Tongue (tissue), 2 donors: ENCODE results near the gene FRMPD4. TPM values are rescaled to one million over a fixed set of nuclear protein-coding genes. Genes with fewer than 3 reads are reported as not detected.

Source experiments
- DNase-seq: peaks from one replicate; pipeline ENCODE4 v3.0.0-alpha.2; 2015
- total RNA-seq: library from RNA; depleted of rRNA; stranded (reverse); fragments of >200 nt; gene quantifications from one replicate; pipeline ENCODE4 v1.2.3, GENCODE V29; 2014

FRMPD4 gene
- total RNA-seq, 1 donor from 2014 or later, result 0.41 TPM

DNA sequence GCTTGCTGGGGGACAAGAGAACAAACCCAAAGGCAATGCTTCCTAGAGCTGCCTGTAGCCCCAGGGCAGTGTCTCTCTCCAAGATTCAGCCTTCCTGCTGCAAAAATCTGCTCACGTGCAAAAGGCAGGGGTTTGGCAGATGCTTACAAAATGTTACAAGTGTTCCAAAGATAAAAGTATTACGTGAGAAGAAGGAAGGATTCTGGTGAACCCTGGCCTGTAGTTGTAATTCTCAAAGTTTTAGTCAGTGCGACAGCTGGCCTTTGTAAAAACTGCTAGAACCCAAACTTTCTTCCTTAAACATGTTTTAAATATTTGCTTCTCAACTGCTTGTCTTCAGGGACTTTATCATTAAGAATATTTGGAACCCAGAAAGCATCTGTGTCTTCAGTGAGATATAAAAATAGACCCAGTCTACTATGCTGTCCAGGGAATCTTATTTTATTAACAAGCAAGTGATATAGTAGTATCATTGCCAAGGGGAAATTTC lies 232.3 kb downstream of the FRMPD4 start:
- peak; percentile 11 for DNase-seq

DNA sequence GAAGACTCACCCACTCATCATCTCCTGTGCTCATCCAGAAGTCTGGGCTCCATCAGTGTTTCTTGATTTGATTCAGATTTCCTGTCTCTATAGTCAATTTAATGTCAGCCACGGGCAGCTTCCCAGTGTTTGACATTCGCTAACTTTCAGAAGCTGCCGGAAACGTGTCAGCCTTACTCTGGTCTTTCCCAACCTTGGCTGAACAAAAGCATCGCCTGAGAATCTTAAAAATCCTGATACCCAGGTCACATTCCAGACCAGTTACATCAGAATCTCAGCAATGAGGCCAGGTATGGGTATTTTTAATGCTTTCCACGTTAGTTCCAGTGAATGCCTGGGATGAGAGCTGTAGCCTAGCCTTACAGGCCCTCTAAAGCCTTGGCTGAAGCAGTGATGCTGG lies 233.8 kb downstream of the FRMPD4 start:
- DNase-seq, result peak; percentile 1

DNA sequence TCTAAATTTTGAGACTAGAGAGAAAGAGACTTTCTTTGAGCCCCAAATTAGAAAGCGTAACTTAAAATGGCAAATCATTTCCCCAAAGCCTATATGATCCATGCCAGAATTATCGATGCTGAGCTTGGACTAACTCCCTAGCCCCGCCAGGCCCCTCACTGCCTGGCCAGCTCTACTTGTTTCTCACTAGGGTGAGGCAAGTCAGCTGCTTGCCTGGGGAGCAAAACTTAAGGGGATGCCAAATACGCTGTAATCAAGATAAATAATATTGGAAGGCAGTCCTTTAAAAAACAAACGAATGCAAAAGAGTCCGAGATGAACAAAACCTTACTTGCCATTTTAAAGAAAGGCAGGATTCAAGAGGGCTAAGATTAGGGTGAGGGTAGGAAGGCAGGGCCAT lies 236.0 kb downstream of the FRMPD4 start:
- DNase-seq, result no peak

DNA sequence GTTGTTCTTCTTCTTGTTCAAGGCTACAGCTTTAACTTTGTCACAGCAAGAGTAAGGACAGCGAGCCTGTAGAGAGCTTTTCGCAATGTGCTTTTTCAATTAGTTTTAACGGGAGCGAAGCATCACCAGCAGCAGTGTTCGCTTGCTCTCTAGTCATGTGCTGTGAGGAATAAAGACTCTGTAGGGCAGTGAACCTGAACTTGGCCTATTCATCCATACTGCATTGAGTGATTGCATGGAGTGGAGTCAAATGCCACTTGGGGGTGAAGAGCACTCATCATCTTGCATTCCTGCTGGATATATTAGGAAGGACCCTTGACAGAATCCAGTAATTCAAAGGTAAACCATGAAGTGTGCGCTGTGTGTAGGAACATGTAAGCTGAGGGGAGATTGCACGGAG lies 240.0 kb downstream of the FRMPD4 start:
- no peak for DNase-seq

DNA sequence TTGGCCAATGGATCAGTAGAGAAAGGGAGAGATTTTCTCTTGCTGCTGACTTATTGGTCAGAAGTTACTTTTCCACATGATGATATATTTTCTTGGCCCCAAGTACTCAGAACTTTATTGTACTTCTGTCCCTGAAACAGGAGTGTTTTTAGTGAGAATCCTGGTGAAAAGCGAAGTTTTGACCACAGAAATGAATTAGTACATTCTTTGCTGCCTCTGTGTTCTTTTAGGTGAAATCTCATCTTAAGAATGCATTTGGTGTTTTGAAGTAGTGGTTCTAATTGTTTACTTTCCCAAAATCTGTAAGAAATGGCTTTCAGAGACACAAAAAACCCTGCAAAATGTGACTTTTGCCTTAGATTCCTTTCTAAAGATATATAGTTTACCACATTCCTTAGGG lies 240.4 kb downstream of the FRMPD4 start:
- no peak for DNase-seq

DNA sequence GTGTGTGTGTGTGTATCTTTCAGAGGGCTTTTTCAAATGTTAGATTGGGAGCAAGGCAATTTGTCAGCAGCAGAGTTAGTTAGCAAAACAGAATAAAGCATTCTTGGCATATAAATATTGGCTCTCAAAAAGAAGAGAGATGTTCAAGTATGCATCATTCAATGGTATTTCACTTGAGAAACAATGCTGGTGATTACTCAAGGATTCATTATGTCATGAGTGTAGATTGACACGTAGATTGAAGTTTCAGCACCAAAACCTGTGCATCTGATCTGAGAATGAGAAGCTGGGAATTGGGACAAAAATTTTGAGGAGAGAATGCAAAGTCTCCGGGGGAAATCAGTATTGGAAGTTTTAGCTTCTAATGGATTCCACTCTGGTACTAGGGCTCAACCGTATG lies 241.4 kb downstream of the FRMPD4 start:
- DNase-seq, result no peak

DNA sequence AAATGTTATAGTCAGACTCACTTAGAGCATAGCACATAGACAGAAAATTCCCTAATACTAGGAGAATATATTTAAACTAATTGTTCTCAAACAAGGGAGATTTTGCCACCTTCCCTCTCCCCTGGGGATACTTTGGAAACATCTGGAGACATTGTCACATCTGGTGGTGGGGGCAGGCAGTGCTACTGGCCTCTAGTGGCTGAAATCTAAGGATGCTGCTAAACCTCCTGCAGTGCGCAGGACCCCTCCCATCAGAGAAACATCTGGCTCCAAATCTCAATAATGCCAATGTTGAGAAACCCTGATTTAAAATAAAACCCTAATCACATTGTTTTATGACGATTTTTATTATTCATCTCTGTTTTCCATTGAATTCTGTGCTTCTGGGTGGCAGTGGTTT lies 244.9 kb downstream of the FRMPD4 start:
- no peak for DNase-seq

DNA sequence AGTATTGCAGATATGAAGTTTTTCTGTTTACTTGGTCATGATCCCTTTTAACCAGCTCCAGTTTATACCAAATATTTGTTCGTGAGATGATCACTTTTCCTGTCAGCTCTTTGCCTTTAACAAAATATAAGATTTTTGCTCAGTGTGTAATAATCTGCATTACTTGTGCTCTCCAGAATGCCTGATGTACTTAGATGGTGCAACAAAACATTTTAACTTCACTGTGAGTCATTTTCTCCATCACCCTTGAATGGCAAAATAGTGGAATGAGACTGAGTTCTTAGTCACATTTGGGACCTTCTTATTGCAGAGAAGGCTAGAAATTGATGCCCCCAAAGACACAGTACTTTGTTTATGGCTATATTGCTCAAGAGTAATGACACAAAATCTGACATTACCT lies 252.0 kb downstream of the FRMPD4 start:
- no peak for DNase-seq

DNA sequence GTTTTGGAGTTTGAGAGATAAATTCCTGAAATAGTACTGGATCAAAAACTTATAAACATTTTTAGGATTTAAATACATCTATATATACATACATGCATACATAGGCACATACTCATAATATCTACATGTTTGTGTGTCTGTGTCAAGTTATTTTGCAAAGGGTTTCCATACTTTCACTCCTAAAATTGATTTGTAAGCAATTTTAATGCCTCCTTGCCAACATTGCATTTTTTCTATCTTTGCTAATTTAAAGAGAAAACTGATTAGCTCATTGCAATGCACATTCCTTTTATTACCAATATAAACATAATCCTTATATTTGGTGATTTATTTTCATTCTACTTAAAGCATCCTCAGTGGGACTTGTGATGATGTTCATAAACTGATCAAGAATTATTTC lies 258.3 kb downstream of the FRMPD4 start:
- no peak for DNase-seq

DNA sequence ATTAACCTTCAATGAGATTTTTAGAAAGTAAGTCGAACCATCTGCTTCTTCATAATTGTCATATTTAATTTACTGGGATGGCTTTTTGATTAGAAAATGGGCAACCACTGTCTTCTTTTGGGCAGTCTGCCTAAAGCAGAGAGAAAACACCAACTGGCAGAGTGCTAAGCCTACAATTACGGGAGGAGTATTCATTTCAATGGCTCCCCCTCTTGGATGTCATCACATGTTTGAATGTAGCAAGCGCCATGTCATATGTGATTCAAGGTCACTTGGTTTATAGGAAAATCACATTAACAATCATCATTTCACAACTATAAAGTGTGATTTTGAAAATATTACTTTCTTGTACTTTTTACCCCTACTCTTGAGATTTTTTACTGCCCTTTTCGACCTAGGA lies 261.9 kb downstream of the FRMPD4 start:
- DNase-seq, result no peak

DNA sequence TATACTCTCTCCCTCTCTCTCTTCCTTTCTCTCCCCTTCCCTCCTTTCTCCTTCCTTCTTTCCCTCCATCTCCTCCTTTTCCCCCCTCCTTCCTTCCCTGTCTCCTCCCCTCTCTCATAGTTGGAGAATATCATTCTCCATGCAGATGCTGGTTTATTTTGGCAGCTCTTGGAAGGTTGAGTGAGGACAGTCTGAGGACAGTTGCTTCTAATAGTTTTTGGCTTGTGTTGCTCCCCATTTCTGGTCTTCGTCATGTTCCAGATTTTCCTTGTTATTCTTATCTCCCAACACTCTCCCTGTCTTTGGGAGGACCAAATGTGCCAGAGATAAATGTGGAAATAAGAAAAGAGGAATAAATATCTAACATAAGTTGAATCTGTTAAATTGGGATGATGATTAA lies 263.0 kb downstream of the FRMPD4 start:
- DNase-seq, result no peak

DNA sequence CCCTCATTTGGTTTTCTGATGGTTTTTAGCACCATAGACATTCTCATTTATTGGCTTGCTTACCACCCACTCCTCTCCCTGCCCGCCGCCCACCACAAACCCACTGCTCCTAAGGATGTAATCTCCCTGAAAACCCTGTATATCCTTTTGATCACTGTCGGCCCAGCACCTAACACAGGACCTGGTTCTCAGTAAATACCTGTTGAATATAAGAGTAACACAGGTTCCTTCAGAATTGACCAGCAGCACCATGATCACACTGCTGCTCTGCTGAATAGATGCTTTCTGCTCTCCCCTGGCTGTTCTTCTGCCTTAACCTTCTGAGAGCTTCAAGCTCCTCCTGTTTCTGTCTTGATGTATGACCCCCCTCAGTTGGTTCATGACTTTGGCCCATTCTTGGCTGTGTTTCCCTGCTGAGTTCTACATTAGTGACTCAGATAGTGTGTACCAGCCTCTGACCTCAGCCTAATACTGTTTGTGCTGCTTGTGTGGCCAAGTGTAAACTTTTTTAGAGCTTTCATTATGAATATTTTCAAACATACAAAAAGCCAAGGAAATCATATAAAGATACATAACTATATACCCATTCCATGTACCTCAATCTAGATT lies 265.3 kb downstream of the FRMPD4 start:
- no peak for DNase-seq

DNA sequence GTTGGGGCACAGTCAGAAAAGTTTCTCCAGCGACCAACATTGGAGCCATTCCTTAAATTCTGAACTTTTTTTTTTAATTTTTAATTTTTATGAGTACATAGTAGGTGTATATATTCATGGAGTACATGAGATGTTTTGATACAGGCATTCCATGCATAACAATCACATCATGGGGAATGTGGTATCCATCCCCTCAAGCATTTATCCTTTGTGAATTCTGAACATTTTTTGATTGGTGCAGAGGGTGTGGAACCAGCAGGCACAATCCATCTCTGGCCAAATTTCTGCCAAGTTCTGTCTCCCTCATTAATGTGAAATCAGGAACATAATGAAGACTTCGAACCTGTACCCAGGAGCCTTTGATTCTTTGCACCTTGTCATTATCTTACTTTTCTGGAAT lies 267.0 kb downstream of the FRMPD4 start:
- no peak for DNase-seq

DNA sequence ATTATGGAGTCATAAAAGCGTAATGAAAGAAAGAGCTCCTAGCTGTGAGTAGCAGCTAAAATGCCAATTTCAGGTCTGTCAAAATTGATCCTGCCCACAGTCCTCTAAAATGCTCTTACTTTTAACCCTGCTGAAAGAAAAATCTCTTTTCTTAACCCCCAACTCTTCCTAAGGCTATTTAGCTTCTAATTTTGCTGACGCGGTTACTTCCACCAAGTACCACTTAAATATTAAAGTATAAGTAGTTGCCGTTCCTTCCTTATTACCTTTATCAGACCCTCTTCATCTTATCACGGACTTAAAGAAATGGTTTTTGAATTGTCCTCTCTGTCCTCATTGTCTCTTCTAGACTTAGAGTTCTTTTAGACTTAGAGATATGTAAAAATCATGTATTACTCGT lies 272.2 kb downstream of the FRMPD4 start:
- DNase-seq, result no peak

DNA sequence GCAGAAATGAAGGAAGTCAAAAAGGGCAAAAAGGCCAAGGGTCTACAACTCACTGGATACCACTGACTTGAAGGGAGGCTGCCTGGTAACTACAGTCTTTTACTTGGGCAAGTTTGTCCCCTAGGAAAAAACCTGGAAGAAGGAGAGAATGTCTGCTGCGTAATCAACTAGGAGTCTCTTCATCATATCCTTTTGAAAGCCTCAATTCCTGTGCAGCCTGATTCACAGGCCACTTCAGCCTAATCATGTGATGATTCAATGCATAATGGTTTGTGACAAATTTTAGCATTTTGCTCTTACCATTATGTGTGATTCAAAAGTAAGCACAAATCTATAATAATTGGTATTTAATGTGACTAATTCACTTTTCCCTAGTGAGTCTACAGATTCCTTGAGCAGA lies 273.6 kb downstream of the FRMPD4 start:
- no peak for DNase-seq

DNA sequence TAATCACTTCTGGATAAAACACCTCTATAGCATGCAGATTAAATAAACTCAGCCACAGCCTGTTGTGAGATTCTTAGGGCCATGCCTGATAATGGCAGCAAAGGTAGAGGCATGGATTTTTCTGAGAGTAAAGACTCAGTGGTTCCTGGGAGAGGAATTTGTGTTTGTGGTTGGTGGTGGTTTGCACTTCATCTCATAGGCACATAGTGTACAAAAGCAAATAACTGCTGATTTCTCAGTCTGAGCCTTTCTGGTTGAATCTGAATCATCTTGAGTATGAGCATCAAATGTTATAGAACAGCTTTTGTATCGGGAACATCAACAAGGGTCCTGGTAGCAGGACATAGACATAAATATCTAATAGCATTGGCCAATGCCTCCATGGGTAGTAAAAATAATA lies 274.3 kb downstream of the FRMPD4 start:
- DNase-seq, result no peak

DNA sequence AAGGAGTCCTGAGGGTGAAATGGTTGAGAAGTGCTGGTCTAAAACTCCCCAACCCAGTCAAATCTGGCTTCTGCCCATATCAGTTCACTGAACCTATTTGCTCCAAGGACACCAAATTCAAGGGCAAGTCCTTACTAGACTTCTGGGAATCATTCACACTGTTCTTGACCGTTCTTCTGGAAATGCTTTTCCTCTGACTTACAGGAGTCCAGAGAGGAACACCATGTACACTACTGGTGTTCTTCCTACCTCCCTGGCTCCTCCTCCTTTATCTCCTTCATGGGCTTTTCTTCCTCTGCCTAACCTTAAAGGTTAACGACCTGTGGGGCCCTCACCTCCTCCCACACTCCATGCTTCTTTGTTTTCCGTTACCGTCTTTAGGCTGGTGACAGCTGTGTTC lies 281.3 kb downstream of the FRMPD4 start:
- DNase-seq, result no peak

DNA sequence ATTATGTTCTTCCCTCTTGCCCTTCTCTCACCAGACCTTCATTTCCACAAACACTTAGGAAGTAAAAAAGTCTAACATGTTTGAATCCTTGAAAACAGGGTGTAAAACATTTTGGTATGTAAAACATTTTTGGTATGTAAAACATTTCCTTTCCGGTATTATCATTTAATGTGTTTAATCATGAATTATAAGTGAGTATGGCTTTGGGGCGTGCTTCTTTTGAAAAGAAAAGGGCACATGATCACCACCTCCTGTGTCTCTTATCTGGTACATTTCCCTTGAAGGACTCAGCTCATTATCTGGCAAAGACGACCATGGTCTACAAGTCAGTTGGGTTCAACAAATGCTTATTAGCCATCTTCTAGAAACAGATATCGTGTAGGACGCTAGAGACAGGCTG lies 283.6 kb downstream of the FRMPD4 start:
- DNase-seq, result no peak

DNA sequence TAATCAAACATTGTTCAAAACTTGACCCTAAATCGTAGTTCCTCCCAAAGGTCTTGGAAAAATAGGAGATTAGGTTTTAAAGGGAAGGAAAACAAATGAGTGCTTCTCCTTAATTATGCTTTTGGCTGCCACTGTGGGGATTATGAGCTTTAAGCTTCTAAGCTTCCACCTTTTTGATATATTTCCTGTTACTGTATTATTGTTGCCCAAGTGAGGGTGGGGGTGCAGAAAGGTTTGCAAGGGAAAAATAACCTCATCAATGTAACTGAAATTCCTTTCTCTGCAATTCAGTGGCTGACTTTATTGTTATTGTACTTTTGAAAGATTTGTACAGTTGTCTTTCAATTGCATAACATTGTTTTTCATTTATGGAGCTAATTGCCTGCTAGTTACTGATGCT lies 285.1 kb downstream of the FRMPD4 start:
- DNase-seq, result no peak

DNA sequence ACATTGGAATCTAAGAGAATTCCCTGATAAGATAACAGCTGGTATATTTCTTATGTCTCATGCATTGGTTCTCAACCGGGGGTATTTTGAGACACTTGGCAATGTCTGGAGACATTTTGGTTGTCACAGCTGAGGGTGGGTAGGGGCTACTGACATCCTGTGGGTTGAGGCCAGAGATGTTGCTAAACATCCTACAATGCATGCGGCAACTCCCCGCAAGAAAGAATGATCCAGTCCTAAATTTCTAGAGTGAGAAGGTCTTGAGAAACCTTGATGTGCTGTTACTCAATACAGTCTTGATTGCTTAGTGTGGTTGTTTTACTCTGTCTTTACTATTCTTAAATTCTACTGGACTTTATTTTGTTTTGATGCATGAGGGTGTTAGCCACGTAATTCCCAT lies 287.2 kb downstream of the FRMPD4 start:
- no peak for DNase-seq

DNA sequence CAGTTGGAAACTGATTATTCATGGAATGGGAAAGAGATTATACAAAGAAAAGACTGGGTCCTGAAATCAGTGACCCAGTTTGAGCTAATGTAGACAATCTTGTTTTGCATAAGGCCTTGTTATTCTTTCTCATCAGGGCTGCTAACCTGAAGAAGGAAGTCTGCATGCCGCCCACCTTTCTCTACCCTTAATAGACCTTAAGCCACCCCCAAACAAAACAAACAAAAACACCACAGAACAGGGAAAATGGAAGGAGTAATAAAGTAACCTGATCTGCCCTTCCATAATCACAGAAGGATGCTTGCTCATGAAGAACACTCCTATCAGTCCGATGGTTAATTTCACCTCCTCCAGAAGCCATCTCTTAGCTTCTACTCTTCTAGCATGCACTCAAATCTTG lies 288.1 kb downstream of the FRMPD4 start:
- DNase-seq, result no peak

DNA sequence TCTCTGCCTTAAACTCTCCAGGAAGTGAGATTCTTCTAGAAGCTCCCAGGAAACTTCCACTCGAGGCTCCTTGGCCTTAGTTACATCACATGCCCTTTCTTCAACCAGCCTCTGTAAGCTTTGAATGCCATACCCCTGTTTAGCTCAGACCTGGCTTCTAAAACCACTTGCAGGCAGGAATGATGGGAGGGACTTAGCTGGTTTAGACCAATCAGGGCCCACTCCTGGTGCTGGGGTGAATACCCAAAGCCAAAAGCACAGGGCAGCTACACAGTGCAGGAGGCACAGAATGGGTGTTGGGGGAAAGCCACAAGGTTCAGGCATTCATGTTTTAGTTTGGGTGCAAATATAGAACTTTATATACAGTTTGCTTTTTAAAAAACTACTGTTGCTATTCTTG lies 296.2 kb downstream of the FRMPD4 start:
- DNase-seq, result no peak

DNA sequence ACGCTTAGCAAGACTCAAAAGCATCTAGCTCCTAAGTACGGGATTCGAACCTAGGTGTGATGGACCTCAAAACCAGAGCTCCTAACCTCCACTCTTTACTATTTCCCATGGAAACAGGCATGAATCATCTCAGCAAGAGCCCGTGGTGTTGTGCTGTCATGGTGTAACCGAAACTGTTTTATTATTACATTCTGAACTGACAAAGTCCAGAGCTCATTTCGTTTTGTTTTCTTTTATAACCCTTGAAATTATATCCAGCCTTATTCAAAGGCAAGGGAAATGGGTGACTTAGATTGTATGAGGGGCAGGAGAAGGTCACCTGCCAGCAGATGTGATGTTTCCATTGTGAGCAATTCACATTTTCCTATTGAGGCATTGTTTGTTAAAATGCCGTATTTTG lies 301.1 kb downstream of the FRMPD4 start:
- no peak for DNase-seq

DNA sequence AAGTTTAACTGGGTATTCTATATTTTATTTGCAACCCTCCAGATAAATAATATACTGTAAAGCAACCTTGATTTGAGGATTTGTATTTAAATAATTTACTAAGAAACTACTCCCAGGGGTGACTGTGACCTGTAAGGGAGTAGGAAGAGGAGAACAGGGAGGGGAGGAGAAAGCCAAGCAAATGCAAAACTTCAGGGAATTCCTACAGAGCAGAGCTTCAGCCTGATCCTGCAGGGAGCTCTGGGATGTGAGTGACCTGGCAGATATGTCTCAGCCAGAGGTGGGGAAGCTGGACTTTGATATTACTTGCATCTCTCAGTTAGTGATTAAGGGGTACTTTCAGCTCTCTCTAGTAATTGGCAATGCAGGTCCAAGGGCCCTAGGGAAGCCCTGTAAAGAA lies 302.0 kb downstream of the FRMPD4 start:
- no peak for DNase-seq
